GM21526 (cell line): ENCODE data around the gene ABHD14A.
"Not testable (repeated sequence)": the region's sequence is repeated elsewhere in the genome, so short reads cannot be mapped to it uniquely, and the experiment has no call there.

Experiments
- ATAC-seq: cut with Tn5 transposase; IDR thresholded peaks from one replicate; pipeline ENCODE4 v1.9.1; 2021; ENCODE audit warnings: moderate library complexity; ENCODE audit not compliant: unreplicated experiment, low FRiP score

Gene ABHD14A

DNA sequence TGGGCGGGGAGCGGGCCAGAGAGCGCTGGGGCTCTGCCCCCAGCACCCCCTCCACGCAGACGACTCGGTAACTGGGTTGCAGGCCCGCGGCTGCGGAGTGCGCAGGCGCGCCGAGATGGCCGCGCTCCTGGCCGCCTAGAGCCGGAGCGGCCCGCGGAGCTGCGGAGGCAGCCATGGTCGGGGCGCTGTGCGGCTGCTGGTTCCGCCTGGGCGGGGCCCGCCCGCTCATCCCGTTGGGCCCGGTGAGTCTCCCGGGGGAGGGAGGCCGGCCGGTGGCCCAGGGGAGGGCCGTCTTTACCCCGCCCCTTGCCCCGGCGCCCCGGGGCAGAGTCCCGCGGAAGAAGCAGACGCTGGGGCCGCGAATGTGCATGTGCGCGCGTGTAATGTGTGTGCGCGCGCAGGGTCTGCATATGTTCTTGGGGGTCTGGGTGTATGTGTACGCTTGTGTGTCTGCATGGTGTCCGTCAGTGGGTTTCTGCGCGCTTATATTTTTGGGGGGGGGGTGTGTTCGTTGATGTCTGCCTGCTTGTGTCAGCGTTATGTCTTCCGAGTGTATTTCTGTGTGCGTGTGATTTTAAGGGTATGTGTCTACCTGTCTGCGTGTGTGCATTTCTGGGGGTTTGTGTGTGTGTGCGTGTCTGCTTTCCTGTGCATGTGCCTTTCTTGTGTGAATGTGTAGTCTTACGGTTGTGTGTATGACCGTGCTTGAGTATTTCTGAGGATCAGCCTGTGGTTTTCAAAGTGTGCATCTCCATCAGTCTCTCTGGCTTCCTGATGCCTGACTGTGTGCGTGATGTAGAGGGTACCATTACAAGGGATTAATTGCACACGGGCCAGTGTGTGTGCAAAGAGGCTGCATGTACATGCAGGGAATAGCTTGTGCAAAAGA is at the start of gene ABHD14A:
Gene ABHD14A (plus strand): TSS at position 102 of the 889 bp plus-strand sequence. CDS start 72 bp downstream, at position 174.
- ATAC-seq, result peak; percentile 48

DNA sequence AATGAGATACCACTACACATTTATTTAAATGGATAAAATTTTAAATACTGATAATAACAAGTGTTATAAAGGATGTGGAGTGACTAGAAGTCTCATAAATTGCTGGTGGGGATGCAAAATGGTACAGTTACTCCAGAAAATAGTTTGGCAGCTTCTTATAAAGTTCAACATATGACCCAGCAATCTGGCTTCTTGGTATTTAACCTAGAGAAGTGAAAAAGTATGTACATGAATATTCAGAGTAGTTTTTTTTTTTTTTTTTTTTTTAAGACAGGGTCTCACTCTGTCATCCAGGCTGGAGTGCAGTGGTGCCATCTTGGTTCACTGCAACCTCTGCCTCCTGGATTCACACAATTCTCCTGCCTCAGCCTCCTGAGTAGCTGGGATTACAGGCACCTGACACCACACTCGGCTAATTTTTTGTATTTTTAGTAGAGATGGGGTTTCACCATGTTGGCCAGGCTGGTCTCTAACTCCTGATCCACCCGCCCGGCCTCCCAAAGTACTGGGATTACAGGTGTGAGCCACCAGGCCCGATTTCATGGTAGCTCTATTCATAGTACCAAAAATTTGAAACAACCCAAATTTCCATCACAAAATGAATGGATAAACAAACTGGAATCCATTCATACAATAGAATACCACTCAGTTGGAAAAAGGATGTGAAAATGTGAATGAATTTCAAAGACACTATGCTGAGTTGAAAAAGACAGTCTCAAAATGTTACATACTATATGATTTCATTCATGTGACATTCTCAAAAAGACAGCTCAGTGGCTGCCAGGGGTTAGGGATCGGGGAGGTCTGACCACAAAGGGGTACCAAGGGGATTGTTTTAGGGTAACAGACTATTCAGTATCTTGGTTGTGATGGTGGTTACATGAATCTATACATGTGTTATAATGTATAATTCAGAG is 47.5 kb upstream of the ABHD14A start:
- no peak for ATAC-seq

DNA sequence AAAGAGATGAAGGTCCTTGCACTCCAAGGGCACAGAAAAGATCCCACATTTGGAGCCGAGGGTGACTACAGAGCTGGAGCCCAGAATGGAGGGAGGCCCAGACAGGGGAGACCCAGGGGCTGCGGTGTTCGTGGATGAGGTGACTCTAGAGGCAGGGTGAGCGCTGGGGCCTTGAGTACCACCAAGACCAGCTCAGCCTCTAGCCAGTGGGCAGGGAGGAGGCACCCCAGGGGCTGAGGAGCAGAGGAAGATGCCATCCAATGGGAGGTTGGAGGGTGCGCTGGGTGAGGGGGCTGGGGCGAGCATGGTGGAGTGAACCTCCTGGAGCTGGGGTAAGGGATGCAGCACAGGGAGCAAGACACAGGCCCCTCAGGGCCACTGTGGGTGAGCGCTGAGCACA is 46.4 kb upstream of the ABHD14A start:
- ATAC-seq, result no peak

DNA sequence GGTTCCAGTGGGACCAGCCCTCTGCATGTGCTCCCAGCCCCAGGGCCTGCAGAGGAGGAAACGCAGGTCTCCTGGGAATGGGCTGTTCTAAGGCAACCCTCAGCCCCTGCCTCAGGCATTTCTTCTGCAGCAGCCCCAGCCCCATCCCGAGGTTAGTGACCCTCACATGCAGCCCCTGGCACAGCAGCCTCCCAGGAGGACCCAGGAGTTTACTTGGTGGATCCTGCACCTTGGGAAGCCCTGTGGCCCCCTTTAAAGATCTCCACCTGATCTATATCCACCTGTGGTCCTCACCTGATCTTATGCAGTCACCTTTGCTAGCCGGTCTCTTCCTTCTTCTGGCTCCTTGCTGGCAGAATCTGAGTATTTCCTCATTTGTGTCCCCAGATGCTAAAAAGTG is 45.9 kb upstream of the ABHD14A start:
- not testable (repeated sequence) for ATAC-seq

GRCh38 chr3:51929420-51930003 is 45.4 kb upstream of the ABHD14A start:
- ATAC-seq, result no peak

- no peak for ATAC-seq
These were observed 44.4 kb upstream of the ABHD14A start for GRCh38 chr3:51930439-51930838.

DNA sequence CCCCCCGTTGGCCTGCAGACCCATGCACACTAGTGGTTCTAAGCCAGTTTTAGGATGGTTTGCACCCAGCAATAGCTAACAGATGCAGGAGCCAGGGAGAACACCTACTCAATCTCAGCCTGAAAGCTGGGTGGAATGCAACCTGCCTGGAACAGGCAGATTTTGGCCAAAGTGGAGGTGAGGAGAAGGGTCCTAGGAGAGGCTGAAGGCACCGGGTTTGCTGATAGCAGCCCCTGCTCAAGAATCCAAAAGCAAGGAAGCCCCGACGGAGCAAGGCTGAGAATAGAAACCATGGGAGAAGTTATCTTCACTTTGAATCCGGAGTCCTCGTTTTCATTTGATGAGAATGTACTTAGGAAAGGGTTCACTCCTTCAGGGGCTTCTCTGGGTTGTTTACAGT is 43.1 kb upstream of the ABHD14A start:
- no peak for ATAC-seq

- no peak for ATAC-seq
These were observed 42.1 kb upstream of the ABHD14A start for GRCh38 chr3:51932471-51933370.

DNA sequence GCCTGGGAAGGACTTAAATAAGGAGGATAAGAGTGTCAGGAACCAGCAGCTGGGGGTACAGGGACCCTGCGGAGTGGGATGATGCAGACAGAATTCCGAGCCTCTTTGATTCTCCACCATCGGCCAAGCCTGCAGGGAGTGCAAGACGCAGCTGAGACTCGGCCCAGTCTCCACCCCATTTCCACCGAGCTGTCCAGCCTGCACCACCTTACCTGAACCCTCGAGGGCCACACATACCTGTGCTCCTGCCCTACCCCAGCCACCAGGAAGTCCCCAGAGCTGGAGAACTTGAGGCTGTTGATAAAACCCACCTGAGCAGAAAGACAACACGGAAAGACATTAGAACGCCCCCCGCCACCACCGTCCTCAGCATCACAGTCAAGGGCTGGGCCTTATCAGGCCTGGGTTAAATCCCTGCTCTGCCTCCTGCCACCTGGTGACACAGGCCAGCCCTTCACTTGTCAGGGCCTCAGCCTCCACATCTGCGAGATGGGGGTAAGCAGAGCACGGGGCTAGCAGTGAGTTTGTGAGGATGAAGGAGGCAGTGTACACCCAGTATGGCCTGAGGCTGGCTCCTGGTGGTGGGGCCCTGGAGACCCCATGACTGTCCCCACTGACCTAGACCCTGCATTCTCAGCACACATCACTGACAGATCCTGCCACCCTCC is 41.3 kb upstream of the ABHD14A start:
- no peak for ATAC-seq

DNA sequence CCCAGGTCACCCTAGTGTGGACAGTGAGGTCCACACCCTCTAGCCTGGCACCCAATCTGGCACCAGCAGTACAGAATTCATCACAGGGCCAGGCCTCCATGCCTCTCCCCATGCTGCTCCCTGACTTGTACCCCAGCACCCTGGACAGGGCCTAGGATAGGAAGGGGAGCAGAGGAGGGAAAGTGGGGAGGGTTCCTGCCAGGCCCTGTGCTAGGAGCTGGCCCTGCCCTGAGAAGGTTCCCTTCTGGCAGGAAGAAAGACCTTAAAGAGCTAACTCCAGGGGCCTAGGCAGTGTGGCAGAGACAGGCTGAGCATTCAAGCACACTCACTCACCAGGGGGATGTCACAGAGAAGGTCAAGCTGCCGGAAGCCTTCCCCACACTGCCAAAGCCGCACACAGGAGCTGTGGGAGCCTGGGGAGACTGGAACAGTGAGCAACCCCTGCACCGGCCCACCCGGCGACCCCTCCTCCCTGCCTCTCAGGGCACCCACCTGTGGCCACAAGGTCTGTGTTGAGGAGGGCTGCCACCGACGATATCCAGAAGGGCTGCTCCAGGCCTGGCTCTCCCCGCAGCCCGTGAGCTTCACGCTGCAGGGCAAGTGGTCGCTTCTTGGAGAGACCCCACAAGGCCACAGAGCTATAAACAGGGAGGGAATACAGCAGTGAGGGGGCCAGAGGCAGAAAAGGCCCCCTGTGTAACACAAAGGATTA is 40.6 kb upstream of the ABHD14A start:
- no peak for ATAC-seq

- no peak for ATAC-seq
These were observed 39.6 kb upstream of the ABHD14A start for GRCh38 chr3:51934991-51935885.

- no peak for ATAC-seq
These were observed 38.7 kb upstream of the ABHD14A start for GRCh38 chr3:51935886-51936755.

DNA sequence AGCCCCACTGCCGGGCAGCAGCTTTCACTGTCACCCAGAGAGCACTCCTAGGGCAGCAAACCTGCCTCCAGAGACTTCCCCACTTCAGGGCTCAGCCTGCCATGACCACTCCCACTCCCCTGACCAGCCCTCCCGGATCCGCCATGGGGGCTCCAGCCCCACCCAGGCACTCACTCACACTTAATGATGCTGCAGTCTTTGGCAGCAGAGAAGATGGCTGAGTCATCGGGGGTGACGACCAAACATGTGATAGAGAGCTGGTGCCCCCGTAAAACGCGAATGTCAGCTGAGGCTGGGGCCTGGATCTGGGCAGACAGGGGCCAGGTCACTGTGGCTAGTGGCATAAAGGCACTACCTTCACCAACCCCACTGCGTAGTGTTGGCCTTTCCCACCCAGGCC is 37.9 kb upstream of the ABHD14A start:
- no peak for ATAC-seq

DNA sequence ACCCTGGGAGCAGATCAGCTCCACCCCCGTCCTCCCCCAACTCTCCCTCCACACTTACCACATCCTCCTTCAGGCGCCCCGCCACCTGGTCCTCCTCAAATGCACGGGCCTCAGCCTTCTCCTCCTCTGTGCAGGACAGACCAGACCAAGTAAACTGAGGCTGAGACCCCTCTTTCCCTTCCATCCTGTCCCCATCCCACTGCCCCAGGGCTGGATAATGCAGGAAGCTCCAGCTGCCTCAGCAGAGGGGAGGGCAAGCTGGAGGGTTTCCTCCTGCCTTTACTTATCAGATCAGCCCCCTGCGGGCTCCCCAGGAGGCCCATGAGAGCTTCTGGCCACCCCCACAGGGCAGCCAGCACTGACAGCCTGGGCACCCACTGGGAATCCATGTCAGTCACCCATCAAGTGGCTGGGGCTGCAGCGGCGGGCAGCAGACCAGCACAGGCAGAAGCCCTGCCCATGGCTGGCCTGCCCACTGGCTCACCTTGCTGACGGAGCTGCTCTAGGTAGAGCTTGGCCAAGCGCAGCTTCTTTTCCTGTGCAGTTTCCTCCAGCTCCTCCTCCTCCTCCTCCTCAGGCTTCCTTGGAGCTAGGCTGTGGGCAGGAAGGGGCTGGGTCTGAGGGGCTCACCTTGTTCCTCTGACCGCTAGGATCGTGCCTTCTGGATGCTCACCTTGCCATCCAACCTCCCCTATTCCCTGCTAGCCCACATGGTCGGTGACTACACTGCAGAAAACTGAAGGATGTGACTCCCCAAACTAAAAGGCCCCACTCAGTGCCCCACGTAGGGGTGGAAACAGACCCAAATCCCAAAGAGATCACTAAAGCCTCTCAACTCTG is 37.0 kb upstream of the ABHD14A start:
- no peak for ATAC-seq

GRCh38 chr3:51938780-51939425 is 36.0 kb upstream of the ABHD14A start:
- no peak for ATAC-seq
